Measurements from ENCODE around the gene AEBP2. TPM values are rescaled to one million over a fixed set of nuclear protein-coding genes. Genes with fewer than 3 reads are reported as not detected.
"Not testable (repeated sequence)": the region's sequence is repeated elsewhere in the genome, so short reads cannot be mapped to it uniquely, and the experiment has no call there.

Gene AEBP2
- total RNA-seq, 4 donors from 2014 or later = 27.9 to 57.5 (median 41.1) TPM

DNA sequence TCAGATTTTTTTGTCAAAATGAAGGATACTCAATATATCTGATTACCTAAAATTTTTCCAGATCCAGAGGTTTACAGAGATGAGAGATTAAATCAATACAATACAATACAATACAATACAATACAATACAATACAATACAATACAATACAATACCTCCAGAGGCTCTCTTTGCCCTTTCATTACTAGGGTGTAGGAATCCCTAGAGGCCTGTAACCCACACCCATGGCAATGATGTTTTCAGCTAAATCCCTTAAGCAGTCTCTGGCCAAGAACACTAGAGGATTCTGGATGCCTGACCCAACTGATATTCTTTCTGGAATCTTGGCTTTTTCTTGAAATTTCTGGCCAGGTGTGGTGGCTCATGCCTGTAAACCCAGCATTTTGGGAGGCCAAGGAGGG, 23.7 kb upstream of the AEBP2 start:
- DNase-seq = no peak
- H3K27ac ChIP-seq = no peak overlapping the region
- intact Hi-C loops (cut with DNase I) = no loop called here
- H3K27me3 ChIP-seq = no peaks in the 10 kb centered on the region
- H3K4me1 ChIP-seq = no peaks in the 10 kb centered on the region
- no peaks in the 10 kb centered on the region for H3K9me3 ChIP-seq
- no peak overlapping the region for H3K4me3 ChIP-seq (replicated peaks in 1 of 3)
- no peak for TF ChIP-seq POLR2A (IDR thresholded peaks at IDR 0.05)
- TF ChIP-seq, protein P1, sequence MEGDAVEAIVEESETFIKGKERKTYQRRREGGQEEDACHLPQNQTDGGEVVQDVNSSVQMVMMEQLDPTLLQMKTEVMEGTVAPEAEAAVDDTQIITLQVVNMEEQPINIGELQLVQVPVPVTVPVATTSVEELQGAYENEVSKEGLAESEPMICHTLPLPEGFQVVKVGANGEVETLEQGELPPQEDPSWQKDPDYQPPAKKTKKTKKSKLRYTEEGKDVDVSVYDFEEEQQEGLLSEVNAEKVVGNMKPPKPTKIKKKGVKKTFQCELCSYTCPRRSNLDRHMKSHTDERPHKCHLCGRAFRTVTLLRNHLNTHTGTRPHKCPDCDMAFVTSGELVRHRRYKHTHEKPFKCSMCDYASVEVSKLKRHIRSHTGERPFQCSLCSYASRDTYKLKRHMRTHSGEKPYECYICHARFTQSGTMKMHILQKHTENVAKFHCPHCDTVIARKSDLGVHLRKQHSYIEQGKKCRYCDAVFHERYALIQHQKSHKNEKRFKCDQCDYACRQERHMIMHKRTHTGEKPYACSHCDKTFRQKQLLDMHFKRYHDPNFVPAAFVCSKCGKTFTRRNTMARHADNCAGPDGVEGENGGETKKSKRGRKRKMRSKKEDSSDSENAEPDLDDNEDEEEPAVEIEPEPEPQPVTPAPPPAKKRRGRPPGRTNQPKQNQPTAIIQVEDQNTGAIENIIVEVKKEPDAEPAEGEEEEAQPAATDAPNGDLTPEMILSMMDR (IDR thresholded peaks at IDR 0.05) = no peak
- H3K36me3 ChIP-seq = no peaks in the 10 kb centered on the region

DNA sequence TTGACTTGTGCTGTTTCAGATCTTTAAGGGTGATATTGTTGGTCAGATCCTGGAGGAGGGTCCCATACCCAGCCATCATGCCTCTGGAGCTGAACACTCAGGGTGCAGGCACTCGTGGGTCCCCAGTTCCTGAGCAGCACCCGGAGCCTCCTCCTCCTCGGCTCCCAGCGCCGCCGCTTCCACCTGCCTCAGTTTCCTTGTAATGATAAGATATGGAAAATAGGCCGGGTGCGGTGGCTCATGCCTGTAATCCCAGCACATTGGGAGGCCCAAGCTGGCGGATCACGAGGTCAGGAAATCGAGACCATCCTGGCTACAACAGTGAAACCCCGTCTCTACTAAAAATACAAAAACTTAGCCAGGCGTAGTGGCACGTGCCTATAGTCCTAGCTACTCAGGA, 20.2 kb upstream of the AEBP2 start:
- 94 to 97% methylated on average over 14 of the region's 14 CpGs for WGBS, 2 donors
- no peaks in the 10 kb centered on the region for H3K27me3 ChIP-seq
- no peaks in the 10 kb centered on the region for H3K4me1 ChIP-seq
- DNase-seq = no peak
- H3K27ac ChIP-seq = no peak overlapping the region
- no peaks in the 10 kb centered on the region for H3K9me3 ChIP-seq
- no peaks in the 10 kb centered on the region for H3K36me3 ChIP-seq
- no peak overlapping the region for H3K4me3 ChIP-seq (replicated peaks in 1 of 3)
- TF ChIP-seq, protein P1 (IDR thresholded peaks at IDR 0.05) = no peak
- TF ChIP-seq POLR2A (IDR thresholded peaks at IDR 0.05) = no peak
- intact Hi-C loops (cut with DNase I) = no loop called here

DNA sequence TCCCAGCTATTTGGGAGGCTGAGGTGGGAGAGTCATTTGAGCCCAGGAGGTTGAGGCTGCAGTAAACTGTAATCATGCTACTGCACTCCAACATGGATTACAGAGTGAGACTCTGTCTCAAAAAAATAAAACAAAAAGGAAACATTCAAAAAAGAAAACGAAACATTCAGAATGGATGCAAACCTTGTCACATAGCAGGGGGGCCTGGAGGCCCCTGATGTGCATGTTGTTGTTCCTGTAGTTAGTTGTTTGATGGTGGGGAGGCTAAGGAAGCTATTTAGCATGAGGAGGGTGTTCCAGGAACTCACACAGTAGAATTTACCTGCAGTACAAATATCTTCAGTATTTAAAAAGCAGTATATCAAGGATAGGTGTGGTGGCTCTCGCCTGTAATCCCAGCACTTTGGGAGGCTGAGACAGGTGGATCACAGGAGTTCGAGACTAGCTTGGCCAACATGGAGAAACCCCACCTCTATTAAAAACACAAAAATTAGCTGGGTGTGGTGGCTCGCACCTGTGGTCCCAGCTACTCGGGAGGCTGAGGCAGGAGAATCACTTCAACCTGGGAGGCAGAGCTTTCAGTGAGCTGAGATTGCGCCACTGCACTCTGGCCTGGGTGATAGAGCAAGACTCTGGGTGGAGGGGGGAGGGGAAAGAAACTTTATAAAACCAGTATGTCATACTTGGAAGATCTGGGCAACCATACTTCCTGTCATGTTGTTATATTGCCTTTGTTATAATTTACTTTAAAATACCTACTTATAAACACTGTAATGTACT, 17.6 kb upstream of the AEBP2 start:
- Histone ChIP-seq H3K27ac (no peak overlapping the region), H3K27me3 (no peaks in the 10 kb centered on the region), H3K9me3 (no peaks in the 10 kb centered on the region), H3K4me1 (no peaks in the 10 kb centered on the region), H3K4me3 (replicated peaks in 1 of 3) (no peak overlapping the region), H3K36me3 (no peaks in the 10 kb centered on the region)
- 87 to 93% methylated on average over 6 of the region's 6 CpGs for WGBS, 2 donors
- TF ChIP-seq POLR2A (IDR thresholded peaks at IDR 0.05) = no peak
- TF ChIP-seq, protein P1 (IDR thresholded peaks at IDR 0.05) = no peak
- DNase-seq = no peak
- intact Hi-C loops (cut with DNase I) = no loop called here

DNA sequence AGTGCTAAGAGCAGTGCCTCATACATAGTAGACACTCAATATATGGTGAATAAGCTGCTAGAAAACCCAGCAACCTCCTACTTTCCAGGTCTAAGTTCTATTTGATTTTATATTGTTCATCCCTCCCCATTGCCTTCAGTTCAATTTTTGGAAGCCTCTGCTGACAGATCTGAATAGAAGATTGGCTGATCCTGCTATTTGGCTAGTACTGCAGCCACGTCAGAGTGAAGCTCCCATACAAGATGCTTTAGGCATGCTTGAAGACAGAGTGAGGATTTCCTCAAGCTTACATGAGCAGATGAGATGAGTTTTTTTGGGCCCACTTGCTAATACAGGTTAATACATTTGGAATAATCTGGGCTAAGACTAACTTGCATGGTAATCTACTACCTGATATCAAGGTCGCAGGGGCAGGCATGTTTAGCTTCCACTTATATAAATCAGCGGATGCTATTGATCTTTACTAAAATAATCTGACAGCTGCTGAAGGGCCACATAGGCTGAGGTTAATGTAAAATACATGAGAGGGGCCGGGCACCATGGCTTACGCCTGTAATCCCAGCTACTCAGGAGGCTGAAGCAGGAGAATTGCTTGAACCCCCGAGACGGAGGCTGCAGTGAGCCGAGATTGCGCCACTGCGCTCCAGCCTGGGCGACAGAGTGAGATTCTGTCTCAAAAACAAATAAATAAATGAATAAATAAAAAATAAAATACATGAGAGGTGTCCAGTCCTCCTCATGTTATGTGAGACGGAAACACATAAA, 15.9 kb upstream of the AEBP2 start:
- no peak for DNase-seq
- Histone ChIP-seq H3K36me3 (no peaks in the 10 kb centered on the region), H3K4me1 (no peaks in the 10 kb centered on the region), H3K27me3 (no peaks in the 10 kb centered on the region), H3K27ac (no peak overlapping the region), H3K4me3 (replicated peaks in 1 of 3) (no peak overlapping the region), H3K9me3 (no peaks in the 10 kb centered on the region)
- WGBS, 2 donors = 93 to 95% methylated on average over 12 of the region's 12 CpGs
- intact Hi-C loops (cut with DNase I) = no loop called here
- TF ChIP-seq, protein P1 (IDR thresholded peaks at IDR 0.05) = no peak
- no peak for TF ChIP-seq POLR2A (IDR thresholded peaks at IDR 0.05)

DNA sequence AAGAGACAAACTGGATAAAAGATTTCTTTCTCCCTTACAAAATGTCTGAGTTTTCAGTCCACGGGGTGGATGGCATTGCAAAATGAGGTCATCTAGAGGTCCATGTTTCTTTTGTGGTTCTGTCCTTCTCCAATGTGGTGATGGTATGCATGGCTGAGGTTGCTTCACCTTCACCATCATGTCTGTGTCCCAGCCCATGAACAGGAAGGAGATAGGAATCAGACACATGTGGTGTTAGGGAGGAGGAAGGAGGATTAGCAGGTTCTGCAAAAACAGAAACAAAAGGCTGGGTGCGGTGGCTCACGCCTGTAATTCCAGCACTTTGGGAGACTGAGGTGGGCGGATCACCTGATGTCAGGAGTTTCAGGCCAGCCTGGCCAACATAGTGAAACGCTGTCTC, 11.0 kb upstream of the AEBP2 start:
- intact Hi-C loops (cut with DNase I) = no loop called here
- 87 to 88% methylated on average over 5 of the region's 5 CpGs for WGBS, 2 donors
- Histone ChIP-seq H3K27ac (no peak overlapping the region), H3K4me3 (replicated peaks in 1 of 3) (no peak overlapping the region), H3K9me3 (no peaks in the 10 kb centered on the region), H3K27me3 (no peaks in the 10 kb centered on the region), H3K36me3 (no peaks in the 10 kb centered on the region), H3K4me1 (no peaks in the 10 kb centered on the region)
- no peak for DNase-seq
- TF ChIP-seq POLR2A (IDR thresholded peaks at IDR 0.05) = no peak
- TF ChIP-seq, protein P1 (IDR thresholded peaks at IDR 0.05) = no peak

DNA sequence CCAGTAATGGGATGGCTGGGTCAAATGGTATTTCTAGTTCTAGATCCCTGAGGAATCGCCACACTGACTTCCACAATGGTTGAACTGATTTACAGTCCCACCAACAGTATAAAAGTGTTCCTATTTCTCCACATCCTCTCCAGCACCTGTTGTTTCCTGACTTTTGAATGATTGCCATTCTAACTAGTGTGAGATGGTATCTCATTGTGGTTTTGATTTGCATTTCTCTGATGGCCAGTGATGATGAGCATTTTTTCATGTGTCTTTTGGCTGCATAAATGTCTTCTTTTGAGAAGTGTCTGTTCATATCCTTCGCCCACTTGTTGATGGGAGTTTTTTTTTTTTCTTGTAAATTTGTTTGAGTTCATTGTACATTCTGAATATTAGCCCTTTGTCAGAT, 9.8 kb upstream of the AEBP2 start:
- H3K4me1 ChIP-seq; DNase-seq; H3K27me3 ChIP-seq; intact Hi-C loops (cut with DNase I); H3K9me3 ChIP-seq; H3K27ac ChIP-seq; H3K4me3 ChIP-seq (replicated peaks in 1 of 3); H3K36me3 ChIP-seq: not testable (repeated sequence)
- 96 to 97% methylated on average over 1 of the region's 2 CpGs for WGBS, 2 donors
